HEK293 (cell line): ENCODE data around the gene GUCA1A.

Source experiments
- FEZF1 ChIP-seq: fragments of 450-650 bp; formaldehyde crosslinking; IDR thresholded peaks from 2 replicates; pipeline ENCODE4 v1.5.1; 2016; ENCODE audit warnings: missing biosample characterization, missing genetic modification characterization
- KLF9 ChIP-seq: fragments of 450-650 bp; formaldehyde crosslinking; IDR thresholded peaks from 2 replicates; pipeline ENCODE4 v1.5.1; 2016; ENCODE audit warnings: missing biosample characterization, missing genetic modification characterization, low read depth
- MEIS1 ChIP-seq: sonication (generic); formaldehyde crosslinking; IDR thresholded peaks from 2 replicates; pipeline ENCODE4 v1.8.1; 2022; ENCODE audit warnings: missing genetic modification reagents, mild to moderate bottlenecking, borderline replicate concordance
- PBX3 ChIP-seq: sonication (generic); formaldehyde crosslinking; IDR thresholded peaks from 2 replicates; pipeline ENCODE4 v1.8.1; 2022; ENCODE audit warnings: mild to moderate bottlenecking, moderate library complexity, missing genetic modification reagents
- TSHZ1 ChIP-seq: fragments of 450-650 bp; formaldehyde crosslinking; IDR thresholded peaks from 2 replicates; pipeline ENCODE4 v1.5.1; 2016; ENCODE audit warnings: missing biosample characterization, missing genetic modification characterization, borderline replicate concordance
- YY2 ChIP-seq: fragments of 450-650 bp; formaldehyde crosslinking; IDR thresholded peaks from 2 replicates; pipeline ENCODE4 v1.5.1; 2016; ENCODE audit warnings: missing biosample characterization, missing genetic modification characterization
- ZBTB10 ChIP-seq: fragments of 450-650 bp; formaldehyde crosslinking; IDR thresholded peaks from 2 replicates; pipeline ENCODE4 v1.5.1; 2016; ENCODE audit warnings: missing biosample characterization, missing genetic modification characterization
- ZBTB48 ChIP-seq: fragments of 450-650 bp; formaldehyde crosslinking; IDR thresholded peaks from 2 replicates; pipeline ENCODE4 v1.5.1; 2016; ENCODE audit warnings: missing biosample characterization, missing genetic modification characterization
- ZNF121 ChIP-seq: fragments of 450-650 bp; formaldehyde crosslinking; IDR thresholded peaks from 2 replicates; pipeline ENCODE4 v1.5.1; 2016; ENCODE audit warnings: missing biosample characterization, missing genetic modification characterization
- ZNF157 ChIP-seq: fragments of 450-650 bp; formaldehyde crosslinking; IDR thresholded peaks from 2 replicates; pipeline ENCODE4 v1.5.1; 2016; ENCODE audit warnings: missing biosample characterization, missing genetic modification characterization
- ZNF248 ChIP-seq: fragments of 450-650 bp; formaldehyde crosslinking; IDR thresholded peaks from 2 replicates; pipeline ENCODE4 v1.5.1; 2017; ENCODE audit warnings: missing biosample characterization, missing genetic modification characterization
- ZNF311 ChIP-seq: fragments of 450-650 bp; formaldehyde crosslinking; IDR thresholded peaks from 2 replicates; pipeline ENCODE4 v1.5.1; 2017; ENCODE audit warnings: missing biosample characterization, missing genetic modification characterization, borderline replicate concordance
- ZNF354C ChIP-seq: fragments of 450-650 bp; formaldehyde crosslinking; IDR thresholded peaks from 2 replicates; pipeline ENCODE4 v1.5.1; 2016; ENCODE audit warnings: missing biosample characterization, missing genetic modification characterization, low read depth, borderline replicate concordance
- ZNF394 ChIP-seq: fragments of 450-650 bp; formaldehyde crosslinking; IDR thresholded peaks from 2 replicates; pipeline ENCODE4 v1.5.1; 2016; ENCODE audit warnings: missing biosample characterization, missing genetic modification characterization, mild to moderate bottlenecking, moderate library complexity, borderline replicate concordance
- ZNF433 ChIP-seq: fragments of 450-650 bp; formaldehyde crosslinking; IDR thresholded peaks from 2 replicates; pipeline ENCODE4 v1.5.1; 2016; ENCODE audit warnings: missing biosample characterization, missing genetic modification characterization, low read depth
- ZNF571 ChIP-seq: fragments of 450-650 bp; formaldehyde crosslinking; IDR thresholded peaks from 2 replicates; pipeline ENCODE4 v1.5.0; 2017; ENCODE audit warnings: missing biosample characterization, missing genetic modification characterization
- ZNF658 ChIP-seq: fragments of 450-650 bp; formaldehyde crosslinking; IDR thresholded peaks from 2 replicates; pipeline ENCODE4; 2016; ENCODE audit warnings: missing biosample characterization, missing genetic modification characterization
- ZNF791 ChIP-seq: fragments of 450-650 bp; formaldehyde crosslinking; IDR thresholded peaks from 2 replicates; pipeline ENCODE4 v1.5.1; 2016; ENCODE audit warnings: missing biosample characterization, missing genetic modification characterization
- ZNF792 ChIP-seq: fragments of 450-650 bp; formaldehyde crosslinking; IDR thresholded peaks from 2 replicates; pipeline ENCODE4 v1.5.1; 2016; ENCODE audit warnings: missing biosample characterization, missing genetic modification characterization
- TF ChIP-seq, protein P1 (sequence below): fragments of 450-650 bp; formaldehyde crosslinking; IDR thresholded peaks from 2 replicates; pipeline ENCODE4 v1.5.1; 2016; ENCODE audit warnings: missing biosample characterization, missing genetic modification characterization, borderline replicate concordance
- TF ChIP-seq, protein P2 (sequence below): fragments of 450-650 bp; formaldehyde crosslinking; IDR thresholded peaks from 2 replicates; pipeline ENCODE4 v1.5.1; 2016; ENCODE audit warnings: missing biosample characterization, missing genetic modification characterization
- TF ChIP-seq, protein P3 (sequence below): fragments of 450-650 bp; formaldehyde crosslinking; IDR thresholded peaks from 2 replicates; pipeline ENCODE4 v1.5.1; 2017; ENCODE audit warnings: missing biosample characterization, missing genetic modification characterization

The GUCA1A gene

GRCh38 chr6:42210551-42210950, 37.4 kb downstream of the GUCA1A start (continued):
- TF ChIP-seq, protein P1, sequence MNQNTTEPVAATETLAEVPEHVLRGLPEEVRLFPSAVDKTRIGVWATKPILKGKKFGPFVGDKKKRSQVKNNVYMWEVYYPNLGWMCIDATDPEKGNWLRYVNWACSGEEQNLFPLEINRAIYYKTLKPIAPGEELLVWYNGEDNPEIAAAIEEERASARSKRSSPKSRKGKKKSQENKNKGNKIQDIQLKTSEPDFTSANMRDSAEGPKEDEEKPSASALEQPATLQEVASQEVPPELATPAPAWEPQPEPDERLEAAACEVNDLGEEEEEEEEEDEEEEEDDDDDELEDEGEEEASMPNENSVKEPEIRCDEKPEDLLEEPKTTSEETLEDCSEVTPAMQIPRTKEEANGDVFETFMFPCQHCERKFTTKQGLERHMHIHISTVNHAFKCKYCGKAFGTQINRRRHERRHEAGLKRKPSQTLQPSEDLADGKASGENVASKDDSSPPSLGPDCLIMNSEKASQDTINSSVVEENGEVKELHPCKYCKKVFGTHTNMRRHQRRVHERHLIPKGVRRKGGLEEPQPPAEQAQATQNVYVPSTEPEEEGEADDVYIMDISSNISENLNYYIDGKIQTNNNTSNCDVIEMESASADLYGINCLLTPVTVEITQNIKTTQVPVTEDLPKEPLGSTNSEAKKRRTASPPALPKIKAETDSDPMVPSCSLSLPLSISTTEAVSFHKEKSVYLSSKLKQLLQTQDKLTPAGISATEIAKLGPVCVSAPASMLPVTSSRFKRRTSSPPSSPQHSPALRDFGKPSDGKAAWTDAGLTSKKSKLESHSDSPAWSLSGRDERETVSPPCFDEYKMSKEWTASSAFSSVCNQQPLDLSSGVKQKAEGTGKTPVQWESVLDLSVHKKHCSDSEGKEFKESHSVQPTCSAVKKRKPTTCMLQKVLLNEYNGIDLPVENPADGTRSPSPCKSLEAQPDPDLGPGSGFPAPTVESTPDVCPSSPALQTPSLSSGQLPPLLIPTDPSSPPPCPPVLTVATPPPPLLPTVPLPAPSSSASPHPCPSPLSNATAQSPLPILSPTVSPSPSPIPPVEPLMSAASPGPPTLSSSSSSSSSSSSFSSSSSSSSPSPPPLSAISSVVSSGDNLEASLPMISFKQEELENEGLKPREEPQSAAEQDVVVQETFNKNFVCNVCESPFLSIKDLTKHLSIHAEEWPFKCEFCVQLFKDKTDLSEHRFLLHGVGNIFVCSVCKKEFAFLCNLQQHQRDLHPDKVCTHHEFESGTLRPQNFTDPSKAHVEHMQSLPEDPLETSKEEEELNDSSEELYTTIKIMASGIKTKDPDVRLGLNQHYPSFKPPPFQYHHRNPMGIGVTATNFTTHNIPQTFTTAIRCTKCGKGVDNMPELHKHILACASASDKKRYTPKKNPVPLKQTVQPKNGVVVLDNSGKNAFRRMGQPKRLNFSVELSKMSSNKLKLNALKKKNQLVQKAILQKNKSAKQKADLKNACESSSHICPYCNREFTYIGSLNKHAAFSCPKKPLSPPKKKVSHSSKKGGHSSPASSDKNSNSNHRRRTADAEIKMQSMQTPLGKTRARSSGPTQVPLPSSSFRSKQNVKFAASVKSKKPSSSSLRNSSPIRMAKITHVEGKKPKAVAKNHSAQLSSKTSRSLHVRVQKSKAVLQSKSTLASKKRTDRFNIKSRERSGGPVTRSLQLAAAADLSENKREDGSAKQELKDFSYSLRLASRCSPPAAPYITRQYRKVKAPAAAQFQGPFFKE, result no peak
- TF ChIP-seq, protein P2, sequence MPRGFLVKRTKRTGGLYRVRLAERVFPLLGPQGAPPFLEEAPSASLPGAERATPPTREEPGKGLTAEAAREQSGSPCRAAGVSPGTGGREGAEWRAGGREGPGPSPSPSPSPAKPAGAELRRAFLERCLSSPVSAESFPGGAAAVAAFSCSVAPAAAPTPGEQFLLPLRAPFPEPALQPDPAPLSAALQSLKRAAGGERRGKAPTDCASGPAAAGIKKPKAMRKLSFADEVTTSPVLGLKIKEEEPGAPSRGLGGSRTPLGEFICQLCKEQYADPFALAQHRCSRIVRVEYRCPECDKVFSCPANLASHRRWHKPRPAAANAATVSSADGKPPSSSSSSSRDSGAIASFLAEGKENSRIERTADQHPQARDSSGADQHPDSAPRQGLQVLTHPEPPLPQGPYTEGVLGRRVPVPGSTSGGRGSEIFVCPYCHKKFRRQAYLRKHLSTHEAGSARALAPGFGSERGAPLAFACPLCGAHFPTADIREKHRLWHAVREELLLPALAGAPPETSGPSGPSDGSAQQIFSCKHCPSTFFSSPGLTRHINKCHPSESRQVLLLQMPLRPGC (tag by site-specific recombination), result 0 out of 2 replicates have a peak, but pooled peaks have one; percentile 28
- TF ChIP-seq ZNF791 (tag by site-specific recombination) (no peak), ZNF121 (tag by site-specific recombination) (no peak), PBX3 (CRISPR knock-in tag) (no peak), ZNF248 (tag by site-specific recombination) (no peak), ZNF571 (tag by site-specific recombination) (no peak), ZBTB10 (tag by site-specific recombination) (no peak), ZNF658 (tag by site-specific recombination) (no peak), ZNF311 (no peak), TSHZ1 (tag by site-specific recombination) (peak; percentile 50; the same call in 1 of the 2 replicates), KLF9 (tag by site-specific recombination) (no peak), ZNF433 (tag by site-specific recombination) (no peak), FEZF1 (tag by site-specific recombination) (peak; percentile 88), MEIS1 (no peak), ZNF157 (tag by site-specific recombination) (no peak), ZNF394 (tag by site-specific recombination) (no peak), ZBTB48 (tag by site-specific recombination) (no peak), ZNF792 (tag by site-specific recombination) (no peak), ZNF354C (tag by site-specific recombination) (no peak), YY2 (tag by site-specific recombination) (peak; percentile 71)
- TF ChIP-seq, protein P3, sequence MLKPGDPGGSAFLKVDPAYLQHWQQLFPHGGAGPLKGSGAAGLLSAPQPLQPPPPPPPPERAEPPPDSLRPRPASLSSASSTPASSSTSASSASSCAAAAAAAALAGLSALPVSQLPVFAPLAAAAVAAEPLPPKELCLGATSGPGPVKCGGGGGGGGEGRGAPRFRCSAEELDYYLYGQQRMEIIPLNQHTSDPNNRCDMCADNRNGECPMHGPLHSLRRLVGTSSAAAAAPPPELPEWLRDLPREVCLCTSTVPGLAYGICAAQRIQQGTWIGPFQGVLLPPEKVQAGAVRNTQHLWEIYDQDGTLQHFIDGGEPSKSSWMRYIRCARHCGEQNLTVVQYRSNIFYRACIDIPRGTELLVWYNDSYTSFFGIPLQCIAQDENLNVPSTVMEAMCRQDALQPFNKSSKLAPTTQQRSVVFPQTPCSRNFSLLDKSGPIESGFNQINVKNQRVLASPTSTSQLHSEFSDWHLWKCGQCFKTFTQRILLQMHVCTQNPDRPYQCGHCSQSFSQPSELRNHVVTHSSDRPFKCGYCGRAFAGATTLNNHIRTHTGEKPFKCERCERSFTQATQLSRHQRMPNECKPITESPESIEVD (tag by site-specific recombination), result peak; percentile 95
